ENCODE results near the gene AP2S1.
"Not testable (repeated sequence)": the region's sequence is repeated elsewhere in the genome, so short reads cannot be mapped to it uniquely, and the experiment has no call there.

Gene AP2S1

DNA sequence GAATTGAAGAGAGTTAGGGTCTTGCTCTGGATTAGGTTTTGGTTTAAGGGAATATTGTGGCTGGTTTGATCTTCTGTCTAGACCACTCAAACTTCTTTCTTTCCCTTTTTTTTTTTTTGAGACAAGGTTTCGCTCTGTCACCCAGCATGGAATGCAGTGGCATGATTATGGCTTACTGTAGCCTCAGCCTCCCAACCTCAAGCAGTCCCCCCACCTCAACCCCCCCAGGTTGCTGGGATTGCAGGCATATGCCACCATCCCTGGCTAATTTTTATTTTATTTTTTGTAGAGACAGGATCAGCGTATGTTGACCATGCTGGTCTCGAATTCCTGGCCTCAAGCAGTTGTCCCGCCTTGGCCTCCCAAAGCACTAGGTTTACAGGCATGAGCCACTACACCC is 31.4 kb upstream of the AP2S1 start:
- Histone ChIP-seq H3K4me1 (ENCODE audit: control insufficient read depth, low read depth, low read length) (no peaks in the 10 kb centered on the region), H3K27ac (ENCODE audit: low read length) (no peak overlapping the region), H3K9me3 (ENCODE audit: control insufficient read depth, low read depth, low read length) (no peaks in the 10 kb centered on the region), H3K4me3 (ENCODE audit: low read length) (no peak overlapping the region), H3K36me3 (ENCODE audit: control insufficient read depth, low read depth, low read length) (no peaks in the 10 kb centered on the region), H3K9ac (ENCODE audit: low read length) (no peak overlapping the region), H3K27me3 (ENCODE audit: control insufficient read depth, insufficient read depth, low read length) (no peaks in the 10 kb centered on the region)

DNA sequence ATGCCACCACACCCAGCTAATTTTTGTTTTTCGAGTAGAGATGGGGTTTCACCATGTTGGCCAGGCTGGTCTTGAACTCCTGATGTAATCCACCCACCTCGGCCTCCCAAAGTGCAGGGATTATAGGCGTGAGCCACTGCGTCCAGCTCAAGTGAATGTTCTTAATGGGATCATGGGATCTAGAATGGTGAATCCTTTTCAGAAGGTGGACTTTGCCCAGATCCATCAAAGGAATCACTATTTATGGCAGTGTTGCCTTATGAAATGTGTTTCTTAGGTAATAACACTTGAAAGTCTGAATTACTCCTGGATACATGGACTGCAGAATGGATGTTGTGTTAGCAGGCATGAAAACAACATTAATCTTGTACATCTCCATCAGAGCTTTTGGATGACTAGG is 30.4 kb upstream of the AP2S1 start:
- H3K4me1 ChIP-seq (ENCODE audit: control insufficient read depth, low read depth, low read length), result no peaks in the 10 kb centered on the region
- no peaks in the 10 kb centered on the region for H3K9me3 ChIP-seq (ENCODE audit: control insufficient read depth, low read depth, low read length)
- H3K4me3 ChIP-seq (ENCODE audit: low read length), result no peak overlapping the region
- H3K27ac ChIP-seq (ENCODE audit: low read length), result no peak overlapping the region
- no peaks in the 10 kb centered on the region for H3K36me3 ChIP-seq (ENCODE audit: control insufficient read depth, low read depth, low read length)
- no peaks in the 10 kb centered on the region for H3K27me3 ChIP-seq (ENCODE audit: control insufficient read depth, insufficient read depth, low read length)
- H3K9ac ChIP-seq (ENCODE audit: low read length), result no peak overlapping the region

DNA sequence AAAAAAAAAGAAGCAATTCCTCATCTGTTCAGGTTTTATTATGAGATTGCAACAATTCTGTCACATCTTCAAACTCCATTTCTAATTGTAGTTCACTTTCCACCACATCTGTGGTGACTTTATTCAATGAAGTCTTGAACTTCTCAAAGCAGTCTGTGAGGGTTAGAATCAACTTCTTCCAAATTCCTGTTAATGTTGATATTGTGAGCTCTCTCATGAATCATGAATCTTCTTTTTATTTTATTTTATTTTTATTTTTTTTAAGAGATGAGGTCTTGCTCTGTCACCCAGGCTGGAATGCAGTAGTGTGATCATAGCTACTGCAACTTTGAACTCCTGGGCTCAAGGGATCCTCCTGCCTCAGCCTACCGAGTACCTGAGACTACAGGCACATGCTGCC is 29.8 kb upstream of the AP2S1 start:
- H3K9ac ChIP-seq (ENCODE audit: low read length), result no peak overlapping the region
- no peaks in the 10 kb centered on the region for H3K27me3 ChIP-seq (ENCODE audit: control insufficient read depth, insufficient read depth, low read length)
- peaks cover 4% of the 10 kb centered on the region for H3K4me1 ChIP-seq (ENCODE audit: control insufficient read depth, low read depth, low read length)
- H3K36me3 ChIP-seq (ENCODE audit: control insufficient read depth, low read depth, low read length), result no peaks in the 10 kb centered on the region
- no peak overlapping the region for H3K4me3 ChIP-seq (ENCODE audit: low read length)
- no peaks in the 10 kb centered on the region for H3K9me3 ChIP-seq (ENCODE audit: control insufficient read depth, low read depth, low read length)
- H3K27ac ChIP-seq (ENCODE audit: low read length), result no peak overlapping the region

DNA sequence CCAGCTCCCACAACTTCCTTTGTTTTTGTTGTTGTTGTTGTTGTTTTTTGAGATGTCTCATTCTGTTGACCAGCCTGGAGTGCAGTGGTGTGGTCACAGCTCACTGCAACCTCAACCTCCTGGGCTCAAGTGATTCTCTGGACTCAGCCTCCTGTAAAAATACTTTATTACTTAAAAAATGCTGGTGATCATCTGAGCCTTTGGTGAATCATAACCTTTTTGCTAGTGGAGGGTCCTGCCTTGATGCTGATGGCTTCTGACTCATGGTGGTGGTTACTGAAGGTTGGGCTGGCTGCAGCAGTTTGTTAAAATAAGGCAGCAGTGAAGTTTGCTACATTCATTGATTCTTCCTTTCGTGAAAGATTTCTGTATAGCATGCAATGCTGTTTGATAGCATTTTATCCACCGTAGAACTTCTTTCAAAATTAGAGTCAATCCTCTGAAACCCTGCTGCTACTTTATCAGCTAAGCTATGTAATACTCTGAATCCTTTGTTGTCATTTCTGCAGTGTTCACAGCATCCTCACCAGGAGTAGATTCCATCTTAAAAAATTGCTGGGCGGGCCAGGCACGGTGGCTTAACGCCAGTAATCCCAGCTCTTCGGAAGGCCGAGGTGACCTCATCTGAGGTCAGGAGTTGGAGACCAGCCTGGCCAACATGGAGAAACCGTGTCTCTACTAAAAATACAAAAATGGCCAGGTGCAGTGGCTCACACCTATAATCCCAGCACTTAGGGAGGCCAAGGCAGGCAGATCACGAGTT is 28.1 kb upstream of the AP2S1 start:
- Histone ChIP-seq H3K36me3 (ENCODE audit: control insufficient read depth, low read depth, low read length) (no peaks in the 10 kb centered on the region), H3K27me3 (ENCODE audit: control insufficient read depth, insufficient read depth, low read length) (no peaks in the 10 kb centered on the region), H3K4me1 (ENCODE audit: control insufficient read depth, low read depth, low read length) (peaks cover 7% of the 10 kb centered on the region), H3K9me3 (ENCODE audit: control insufficient read depth, low read depth, low read length) (no peaks in the 10 kb centered on the region), H3K4me3 (ENCODE audit: low read length) (no peak overlapping the region), H3K27ac (ENCODE audit: low read length) (no peak overlapping the region), H3K9ac (ENCODE audit: low read length) (no peak overlapping the region)

DNA sequence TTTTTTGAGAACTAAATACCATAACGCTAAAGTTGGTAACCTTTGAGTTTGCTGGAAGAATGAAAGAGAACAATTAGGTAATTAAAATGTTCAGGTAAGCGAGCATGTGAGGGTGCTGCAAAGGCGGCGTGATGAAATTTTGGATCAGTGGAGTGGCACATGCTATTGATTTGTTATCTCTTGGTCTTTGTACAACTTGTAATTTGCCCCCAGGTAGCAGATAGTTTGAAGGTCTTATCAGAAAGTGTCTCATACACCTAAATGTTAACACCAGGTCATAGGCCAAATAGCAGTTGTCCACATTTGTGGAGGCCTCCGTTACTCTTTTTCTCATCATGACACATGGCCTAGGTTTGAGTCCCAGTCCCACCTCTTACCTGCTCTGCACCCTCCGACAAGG is 25.0 kb upstream of the AP2S1 start:
- no peaks in the 10 kb centered on the region for H3K36me3 ChIP-seq (ENCODE audit: control insufficient read depth, low read depth, low read length)
- no peak overlapping the region for H3K4me3 ChIP-seq (ENCODE audit: low read length)
- no peaks in the 10 kb centered on the region for H3K27me3 ChIP-seq (ENCODE audit: control insufficient read depth, insufficient read depth, low read length)
- no peak overlapping the region for H3K9ac ChIP-seq (ENCODE audit: low read length)
- H3K9me3 ChIP-seq (ENCODE audit: control insufficient read depth, low read depth, low read length), result no peaks in the 10 kb centered on the region
- H3K4me1 ChIP-seq (ENCODE audit: control insufficient read depth, low read depth, low read length), result peaks cover 7% of the 10 kb centered on the region
- peak overlapping the region; percentile 9 for H3K27ac ChIP-seq (ENCODE audit: low read length)

DNA sequence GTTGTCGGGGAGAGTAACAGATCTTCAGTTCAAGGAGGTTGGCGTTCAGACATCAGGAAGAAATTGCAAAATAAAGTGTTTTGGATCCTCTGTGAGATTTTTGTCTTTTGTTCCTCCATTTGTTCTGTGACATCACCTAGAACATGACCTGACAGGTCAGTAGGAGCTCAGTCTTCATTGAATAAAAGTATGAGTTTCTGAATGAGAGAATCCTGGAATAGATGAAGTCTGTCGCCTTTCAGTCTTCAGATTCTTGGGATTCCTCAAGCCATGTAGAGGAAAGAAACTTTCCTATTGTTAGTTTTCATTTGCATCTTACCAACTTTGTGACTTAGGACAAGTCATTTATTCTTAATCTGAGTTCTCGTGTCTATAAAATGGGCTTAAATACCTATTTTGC is 24.6 kb upstream of the AP2S1 start:
- H3K27ac ChIP-seq (ENCODE audit: low read length), result peak overlapping the region; percentile 9
- H3K4me1 ChIP-seq (ENCODE audit: control insufficient read depth, low read depth, low read length), result peaks cover 7% of the 10 kb centered on the region
- no peak overlapping the region for H3K4me3 ChIP-seq (ENCODE audit: low read length)
- H3K9me3 ChIP-seq (ENCODE audit: control insufficient read depth, low read depth, low read length), result no peaks in the 10 kb centered on the region
- H3K36me3 ChIP-seq (ENCODE audit: control insufficient read depth, low read depth, low read length), result no peaks in the 10 kb centered on the region
- no peak overlapping the region for H3K9ac ChIP-seq (ENCODE audit: low read length)
- no peaks in the 10 kb centered on the region for H3K27me3 ChIP-seq (ENCODE audit: control insufficient read depth, insufficient read depth, low read length)

DNA sequence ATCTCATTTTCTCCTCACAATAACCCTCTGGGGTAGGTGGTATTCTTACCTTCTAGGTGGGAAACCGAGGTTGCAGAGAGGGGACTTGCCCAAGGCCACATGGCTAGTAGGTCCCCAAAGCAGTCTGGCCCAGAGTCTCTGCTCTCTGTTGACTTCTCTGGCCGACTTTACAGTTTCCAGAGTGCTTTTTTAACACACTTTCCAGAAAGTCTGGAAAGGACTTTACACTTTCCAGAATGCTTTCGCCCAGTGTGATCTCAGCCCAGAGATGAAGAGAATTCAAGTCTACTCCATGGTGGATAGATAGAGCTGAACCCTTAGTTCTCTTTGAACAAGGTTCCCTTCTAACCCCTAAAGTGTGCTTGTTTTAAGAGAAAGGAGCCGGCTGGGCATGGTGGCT is 22.3 kb upstream of the AP2S1 start:
- no peaks in the 10 kb centered on the region for H3K27me3 ChIP-seq (ENCODE audit: control insufficient read depth, insufficient read depth, low read length)
- H3K4me3 ChIP-seq (ENCODE audit: low read length), result no peak overlapping the region
- no peak overlapping the region for H3K27ac ChIP-seq (ENCODE audit: low read length)
- H3K36me3 ChIP-seq (ENCODE audit: control insufficient read depth, low read depth, low read length), result no peaks in the 10 kb centered on the region
- peaks cover 7% of the 10 kb centered on the region for H3K4me1 ChIP-seq (ENCODE audit: control insufficient read depth, low read depth, low read length)
- no peak overlapping the region for H3K9ac ChIP-seq (ENCODE audit: low read length)
- H3K9me3 ChIP-seq (ENCODE audit: control insufficient read depth, low read depth, low read length), result no peaks in the 10 kb centered on the region

DNA sequence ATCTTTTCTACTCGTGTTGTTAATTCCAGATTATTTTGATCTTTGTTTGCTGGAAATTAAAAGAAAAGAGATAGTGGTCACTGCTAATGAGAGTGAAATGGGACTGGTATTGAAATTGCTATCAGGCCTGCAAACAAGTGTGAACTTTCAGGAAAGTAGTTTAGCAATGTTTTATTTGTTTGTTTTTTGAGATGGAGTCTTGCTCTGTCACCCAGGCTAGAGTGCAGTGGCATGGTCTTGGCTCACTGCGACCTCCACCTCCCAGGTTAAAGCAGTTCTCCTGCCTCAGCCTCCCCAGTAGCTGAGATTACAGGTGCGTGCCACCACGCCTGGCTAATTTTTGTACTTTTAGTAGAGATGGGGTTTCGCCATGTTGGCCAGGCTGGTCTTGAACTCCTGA is 20.5 kb upstream of the AP2S1 start:
- not testable (repeated sequence) for H3K27ac ChIP-seq (ENCODE audit: low read length); H3K4me3 ChIP-seq (ENCODE audit: low read length); H3K9me3 ChIP-seq (ENCODE audit: control insufficient read depth, low read depth, low read length); H3K9ac ChIP-seq (ENCODE audit: low read length); H3K36me3 ChIP-seq (ENCODE audit: control insufficient read depth, low read depth, low read length); H3K27me3 ChIP-seq (ENCODE audit: control insufficient read depth, insufficient read depth, low read length)
- H3K4me1 ChIP-seq (ENCODE audit: control insufficient read depth, low read depth, low read length), result peaks cover 14% of the 10 kb centered on the region

DNA sequence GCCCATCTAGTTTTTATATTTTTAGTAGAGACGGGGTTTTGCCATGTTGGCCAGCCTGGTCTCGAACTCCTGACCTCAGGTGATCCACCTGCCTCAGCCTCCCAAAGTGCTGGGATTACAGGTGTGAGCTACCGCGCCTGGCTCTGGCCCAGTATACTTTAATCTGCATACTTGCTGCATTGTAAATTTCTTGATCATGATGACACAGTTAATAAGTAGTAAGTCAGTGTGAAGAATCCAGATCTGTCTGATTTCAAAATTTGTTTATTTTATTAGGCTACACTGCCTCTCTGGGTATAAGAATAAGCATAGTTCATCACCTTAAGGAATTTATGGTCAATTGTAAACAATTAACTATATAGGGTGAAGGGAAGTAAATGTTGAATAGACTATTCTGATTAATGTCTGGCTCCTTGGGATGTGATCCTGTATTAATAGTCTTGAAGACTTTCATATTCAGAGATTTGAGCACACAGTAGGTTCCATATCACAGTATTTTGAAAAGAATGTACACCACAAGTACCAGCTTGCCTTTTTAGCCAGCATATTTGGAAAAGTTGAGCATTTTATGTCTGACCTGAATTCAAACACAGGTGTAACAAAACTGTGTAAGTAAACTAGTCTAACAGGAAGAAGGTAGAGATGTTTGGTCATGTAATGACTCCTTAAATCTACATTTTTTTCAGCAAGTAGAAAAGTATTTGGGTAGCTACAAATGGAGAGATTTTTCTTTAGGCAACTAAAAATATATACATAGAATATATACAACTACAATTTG is 17.6 kb upstream of the AP2S1 start:
- Histone ChIP-seq H3K9ac (ENCODE audit: low read length) (no peak overlapping the region), H3K4me1 (ENCODE audit: control insufficient read depth, low read depth, low read length) (peaks cover 21% of the 10 kb centered on the region), H3K4me3 (ENCODE audit: low read length) (no peak overlapping the region), H3K36me3 (ENCODE audit: control insufficient read depth, low read depth, low read length) (no peaks in the 10 kb centered on the region), H3K27ac (ENCODE audit: low read length) (no peak overlapping the region), H3K27me3 (ENCODE audit: control insufficient read depth, insufficient read depth, low read length) (no peaks in the 10 kb centered on the region), H3K9me3 (ENCODE audit: control insufficient read depth, low read depth, low read length) (no peaks in the 10 kb centered on the region)

DNA sequence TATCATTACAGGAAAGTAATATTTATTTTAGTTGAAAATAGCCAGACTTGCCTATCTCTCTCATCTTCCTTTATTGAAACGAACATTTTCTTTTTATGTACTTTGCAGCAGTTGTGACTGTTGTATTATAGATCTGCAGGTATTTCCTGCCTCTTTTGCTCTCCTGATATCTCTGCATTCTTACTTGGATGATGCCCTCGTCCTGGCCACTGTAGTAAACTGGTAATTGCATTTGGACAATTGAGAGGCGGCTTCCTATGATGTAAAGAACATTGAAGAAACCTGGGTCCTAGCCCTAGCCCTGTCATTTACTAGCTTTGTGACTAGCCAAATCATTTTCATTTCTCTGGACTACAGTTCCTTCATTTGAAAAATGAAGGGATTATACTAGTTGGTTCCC is 16.5 kb upstream of the AP2S1 start:
- Histone ChIP-seq H3K4me3 (ENCODE audit: low read length) (no peak overlapping the region), H3K27ac (ENCODE audit: low read length) (no peak overlapping the region), H3K9me3 (ENCODE audit: control insufficient read depth, low read depth, low read length) (no peaks in the 10 kb centered on the region), H3K27me3 (ENCODE audit: control insufficient read depth, insufficient read depth, low read length) (no peaks in the 10 kb centered on the region), H3K4me1 (ENCODE audit: control insufficient read depth, low read depth, low read length) (peaks cover 31% of the 10 kb centered on the region), H3K9ac (ENCODE audit: low read length) (no peak overlapping the region), H3K36me3 (ENCODE audit: control insufficient read depth, low read depth, low read length) (no peaks in the 10 kb centered on the region)

DNA sequence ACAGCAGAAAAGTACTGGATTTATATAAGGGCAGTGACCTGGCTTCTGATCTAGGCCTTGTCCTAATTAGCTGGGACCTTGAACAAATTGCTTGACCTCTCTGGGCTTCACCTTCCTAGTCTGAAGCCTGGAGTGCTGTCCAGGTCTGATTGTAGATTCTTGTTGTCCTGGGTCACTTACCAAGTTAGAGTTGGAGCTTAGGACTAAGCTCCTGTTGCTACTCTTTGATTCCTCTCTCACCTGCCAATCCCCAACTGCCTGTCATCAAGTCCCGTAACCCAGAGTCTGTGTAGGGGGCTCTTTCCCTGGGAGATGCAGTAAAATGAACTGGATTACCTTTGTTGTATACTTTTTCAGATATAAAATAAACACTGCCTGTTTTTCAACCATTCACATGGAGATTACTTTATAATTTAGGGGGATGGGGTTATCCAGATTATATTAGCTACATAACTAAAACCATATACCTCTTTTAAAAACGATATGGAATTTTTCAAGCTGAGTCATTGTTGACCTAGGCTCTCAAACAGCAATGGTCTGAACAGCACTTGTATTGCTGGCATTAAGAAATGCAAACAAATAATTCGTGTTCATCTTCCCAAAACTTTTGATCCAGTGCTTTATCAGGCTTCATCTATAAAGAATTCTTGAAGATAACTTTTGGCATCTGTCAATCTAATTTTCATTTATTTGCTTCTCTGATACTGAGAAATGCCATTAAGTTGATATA is 15.9 kb upstream of the AP2S1 start:
- no peak overlapping the region for H3K9ac ChIP-seq (ENCODE audit: low read length)
- peaks cover 32% of the 10 kb centered on the region for H3K4me1 ChIP-seq (ENCODE audit: control insufficient read depth, low read depth, low read length)
- H3K4me3 ChIP-seq (ENCODE audit: low read length), result no peak overlapping the region
- no peaks in the 10 kb centered on the region for H3K27me3 ChIP-seq (ENCODE audit: control insufficient read depth, insufficient read depth, low read length)
- H3K9me3 ChIP-seq (ENCODE audit: control insufficient read depth, low read depth, low read length), result no peaks in the 10 kb centered on the region
- H3K36me3 ChIP-seq (ENCODE audit: control insufficient read depth, low read depth, low read length), result no peaks in the 10 kb centered on the region
- no peak overlapping the region for H3K27ac ChIP-seq (ENCODE audit: low read length)

Measured in iPS-18a (cell line).